MM.1S (cell line): ENCODE results near the gene ATP6V1G2.

Experiments
- CTCF ChIP-seq: fragments of 300-600 bp; sonication (generic); IDR thresholded peaks from 2 replicates; pipeline ENCODE4 v1.5.1; 2016; ENCODE audit warnings: antibody characterized with exemption, low read length, mixed read lengths
- EZH2 ChIP-seq: fragments of 300-600 bp; sonication (generic); optimal IDR thresholded peaks from 2 replicates; pipeline ENCODE3; 2017; ENCODE audit warnings: low read depth, mild to moderate bottlenecking, antibody characterized with exemption, low read length, mixed read lengths
- EZH2phosphoT487 ChIP-seq: fragments of 300-600 bp; sonication (generic); IDR thresholded peaks from 2 replicates; pipeline ENCODE4 v1.6.1; 2018; ENCODE audit warnings: antibody characterized with exemption, low read length

GRCh38 chr6:31497531-31498476 is 48.6 kb downstream of the ATP6V1G2 start, which contains the start of gene MICB:
- no peak for TF ChIP-seq CTCF
- no peak for TF ChIP-seq EZH2
- TF ChIP-seq EZH2phosphoT487, result no peak
